Kidney glomerular epithelial cell (primary cell): Measurements from ENCODE around the gene TRPC6.
"Not testable (repeated sequence)": the region's sequence is repeated elsewhere in the genome, so short reads cannot be mapped to it uniquely, and the experiment has no call there.

Experiments used
- DNase-seq: peaks from one replicate; lab custom pipeline; 2025; lab: John Stamatoyannopoulos, UW

Gene TRPC6

DNA sequence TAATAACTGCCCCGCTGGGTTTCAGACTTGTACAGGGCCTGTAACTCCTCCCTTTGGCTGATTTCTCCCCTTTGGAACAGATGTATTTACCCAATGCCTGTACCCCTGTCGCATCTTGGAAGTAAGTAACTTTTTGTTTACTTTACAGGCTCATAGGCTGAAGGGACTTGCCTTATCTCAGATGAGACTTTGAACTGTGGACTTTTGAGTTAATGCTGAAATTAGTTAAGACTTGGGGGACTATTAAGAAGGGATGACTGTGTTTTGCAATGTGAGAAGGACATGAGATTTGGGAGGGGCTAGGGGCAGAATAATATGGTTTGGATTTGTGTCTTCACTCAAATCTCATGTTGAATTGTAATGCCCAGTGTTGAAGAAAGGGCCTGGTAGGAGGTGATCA is 62.0 kb downstream of the TRPC6 start:
- no peak for DNase-seq

DNA sequence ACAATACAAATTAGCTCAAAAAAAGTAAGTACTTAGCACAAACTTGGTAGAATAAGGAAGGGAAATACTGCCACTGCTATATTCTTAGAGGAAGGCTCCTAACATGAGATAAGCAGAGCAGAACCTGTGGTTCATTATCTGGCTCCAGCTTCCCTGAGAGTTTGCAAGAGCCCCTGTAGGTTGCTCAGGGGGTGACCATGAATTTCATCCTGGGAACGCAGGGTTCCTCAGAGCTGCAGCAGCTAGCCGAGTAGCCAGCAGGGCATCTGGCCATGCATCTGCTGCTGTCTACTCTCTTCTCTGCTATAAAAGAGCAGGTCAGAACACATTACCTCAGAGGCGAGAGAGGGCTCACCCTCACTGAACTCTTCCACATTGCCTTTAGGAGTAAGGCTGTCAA is 67.3 kb downstream of the TRPC6 start:
- DNase-seq: no peak

GRCh38 chr11:101511065-101511464 is 72.7 kb downstream of the TRPC6 start:
- no peak for DNase-seq

- no peak for DNase-seq
These were observed 73.2 kb downstream of the TRPC6 start for GRCh38 chr11:101510591-101510990.

DNA sequence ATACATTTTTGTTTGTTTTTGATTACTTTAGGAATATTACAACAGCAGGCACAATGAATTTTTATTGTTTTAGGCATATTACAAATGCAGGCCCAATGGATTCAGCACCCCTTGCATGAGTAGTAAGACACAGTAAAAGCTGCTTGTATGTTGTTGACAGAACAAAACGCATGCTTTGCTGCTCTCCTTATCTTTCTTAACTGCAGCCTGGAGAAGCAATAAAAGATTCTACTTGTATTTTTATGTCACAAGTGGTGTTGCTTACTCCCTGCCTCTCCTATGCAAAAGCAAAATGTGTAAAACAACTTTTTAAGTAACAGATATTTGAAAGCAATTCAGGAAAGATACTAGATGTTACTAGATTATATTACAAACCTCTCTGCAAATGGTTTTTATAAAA is 73.9 kb downstream of the TRPC6 start:
- DNase-seq: no peak

GRCh38 chr11:101508370-101508769 is 75.4 kb downstream of the TRPC6 start:
- no peak for DNase-seq

DNA sequence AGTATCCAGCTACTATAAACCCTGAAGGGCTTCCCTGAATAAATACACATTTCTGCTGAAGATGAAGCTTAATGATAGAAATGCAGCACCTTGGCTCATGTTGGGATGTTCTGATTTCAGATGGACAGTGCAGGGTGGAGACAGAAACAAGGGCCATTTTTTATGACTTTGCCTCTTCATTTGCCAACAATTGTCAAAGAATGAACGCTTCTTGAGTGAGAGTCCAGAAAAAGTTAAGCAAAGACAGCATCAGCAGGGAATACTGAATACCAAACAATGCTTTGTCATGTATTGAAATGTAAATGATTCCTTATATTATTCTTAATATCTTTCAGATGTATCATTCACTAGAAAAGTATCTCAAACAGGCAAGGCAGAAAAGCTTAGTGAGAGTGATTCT is 84.9 kb downstream of the TRPC6 start:
- DNase-seq: no peak

GRCh38 chr11:101497291-101497690 is 86.5 kb downstream of the TRPC6 start:
- DNase-seq: no peak

- DNase-seq: no peak
These were observed 96.0 kb downstream of the TRPC6 start for GRCh38 chr11:101487775-101488174.

GRCh38 chr11:101482556-101483124 is 101.2 kb downstream of the TRPC6 start:
- no peak for DNase-seq

DNA sequence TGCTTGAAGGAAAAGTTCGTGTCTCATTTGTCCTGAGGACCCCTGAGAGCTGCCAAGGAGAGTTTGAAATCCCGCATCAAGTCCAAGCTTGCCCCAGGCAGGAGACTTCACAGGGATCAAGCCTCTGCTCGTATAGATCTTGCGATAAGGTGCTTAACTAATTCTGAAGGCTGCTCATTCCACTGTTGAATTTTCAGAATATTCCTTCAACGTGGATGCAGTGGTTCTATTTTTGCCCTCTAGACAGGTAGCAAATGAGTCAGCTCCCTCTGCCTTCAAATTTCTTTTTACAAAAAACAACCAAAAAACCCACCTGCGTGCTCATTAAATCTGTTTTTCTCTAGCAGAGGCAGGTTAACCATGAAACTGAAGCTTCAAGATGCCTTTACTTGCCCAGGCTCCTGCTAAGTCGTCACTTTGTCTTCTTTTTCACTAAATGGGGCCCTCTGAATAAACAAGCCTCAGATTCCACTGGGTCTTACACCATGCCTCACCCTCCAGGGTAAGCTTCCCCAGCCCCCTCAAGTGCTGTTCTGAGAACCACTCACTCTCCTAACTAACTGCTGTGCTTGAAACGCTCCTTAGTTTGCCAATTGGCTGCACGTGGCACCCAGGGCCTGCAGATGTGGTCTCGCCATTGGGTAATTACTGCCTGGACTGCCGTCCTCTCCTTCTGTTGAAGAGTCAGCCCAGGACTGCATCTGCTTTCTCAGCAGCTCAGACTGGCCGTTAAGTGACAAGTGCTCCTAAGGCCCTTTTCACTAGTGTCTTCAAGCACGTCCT is 105.0 kb downstream of the TRPC6 start:
- DNase-seq: no peak

GRCh38 chr11:101477926-101478325 is 105.9 kb downstream of the TRPC6 start:
- no peak for DNase-seq

DNA sequence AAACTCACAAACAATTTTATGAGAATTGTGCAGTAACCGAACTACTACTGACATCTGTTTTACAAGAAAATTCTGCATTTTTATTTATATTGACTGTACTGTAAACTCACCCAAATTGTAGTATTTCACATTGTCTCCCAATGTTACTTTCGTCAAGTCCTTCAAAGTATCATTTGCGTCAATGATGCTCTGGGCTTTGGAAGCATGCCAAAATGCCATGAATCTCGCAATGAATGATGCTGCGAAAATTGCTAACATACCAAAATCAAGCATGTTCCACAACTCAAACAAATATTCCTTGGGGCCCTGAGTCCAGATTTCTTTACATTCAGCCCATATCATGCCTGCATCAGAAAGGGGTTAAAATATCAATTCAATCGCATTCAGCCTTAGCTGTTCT is 107.6 kb downstream of the TRPC6 start:
- DNase-seq: no peak

DNA sequence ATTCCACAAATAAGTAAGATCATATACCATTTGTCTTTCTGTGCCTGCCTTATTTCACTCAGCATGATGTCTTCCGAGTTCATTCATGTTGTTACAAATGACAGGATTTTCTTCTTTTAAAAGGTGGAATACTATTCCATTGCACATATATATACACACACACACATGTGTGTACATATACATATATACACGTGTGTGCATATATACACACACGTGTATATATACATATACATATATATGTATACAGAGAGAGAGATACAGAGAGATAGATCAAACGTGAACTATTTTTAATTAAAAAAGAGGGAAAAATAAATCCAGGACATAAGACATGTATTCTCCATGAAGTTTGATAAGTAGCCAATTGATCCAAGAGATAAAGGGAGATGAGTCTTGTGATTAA is 108.1 kb downstream of the TRPC6 start:
- no peak for DNase-seq

GRCh38 chr11:101474666-101475065 is 109.1 kb downstream of the TRPC6 start:
- no peak for DNase-seq

- DNase-seq: no peak
These were observed 112.8 kb downstream of the TRPC6 start for GRCh38 chr11:101470881-101471520.

- DNase-seq: no peak
These were observed 113.4 kb downstream of the TRPC6 start for GRCh38 chr11:101470419-101470818.

GRCh38 chr11:101466352-101466751 is 117.5 kb downstream of the TRPC6 start:
- DNase-seq: no peak

- not testable (repeated sequence) for DNase-seq
These were observed 119.4 kb downstream of the TRPC6 start for GRCh38 chr11:101464388-101464787.

GRCh38 chr11:101459020-101459419 is 124.8 kb downstream of the TRPC6 start:
- no peak for DNase-seq

DNA sequence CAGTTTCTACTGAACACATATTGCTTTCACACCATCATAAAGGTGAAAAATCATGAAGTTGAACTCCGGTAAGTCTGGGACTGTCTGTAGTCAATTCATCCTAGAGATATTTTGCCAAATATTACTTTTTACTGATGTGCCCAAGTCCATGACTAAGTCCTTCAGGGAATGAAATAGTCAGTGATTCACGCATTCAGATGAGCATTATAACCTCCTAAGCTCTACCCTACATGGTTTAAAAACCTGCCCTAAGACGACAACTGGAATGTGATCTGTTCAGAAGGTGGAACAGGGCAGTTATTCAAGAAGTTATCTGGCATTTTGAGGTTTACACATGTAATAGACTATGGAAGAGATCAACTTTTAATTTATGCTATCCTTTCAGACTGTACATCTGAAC is 125.6 kb downstream of the TRPC6 start:
- DNase-seq: peak; percentile 30

DNA sequence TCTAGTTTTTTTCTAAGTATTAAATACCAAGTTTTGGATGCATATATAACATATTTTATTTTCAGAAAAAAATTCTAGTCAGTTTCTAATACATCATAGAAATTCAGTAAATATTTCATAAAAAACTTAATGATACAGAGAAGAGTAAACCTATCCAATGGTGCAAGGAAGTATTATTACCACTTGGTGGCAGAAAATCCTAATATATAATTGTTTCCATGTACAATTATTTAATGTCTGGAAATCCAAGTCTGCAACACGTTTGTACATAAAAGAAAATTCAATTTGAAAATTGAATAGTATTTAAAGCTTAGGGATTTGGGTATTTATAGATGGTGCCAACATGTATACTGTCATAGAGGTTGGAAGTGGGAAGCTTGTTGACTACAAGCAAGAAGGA is 127.0 kb downstream of the TRPC6 start:
- DNase-seq: no peak

DNA sequence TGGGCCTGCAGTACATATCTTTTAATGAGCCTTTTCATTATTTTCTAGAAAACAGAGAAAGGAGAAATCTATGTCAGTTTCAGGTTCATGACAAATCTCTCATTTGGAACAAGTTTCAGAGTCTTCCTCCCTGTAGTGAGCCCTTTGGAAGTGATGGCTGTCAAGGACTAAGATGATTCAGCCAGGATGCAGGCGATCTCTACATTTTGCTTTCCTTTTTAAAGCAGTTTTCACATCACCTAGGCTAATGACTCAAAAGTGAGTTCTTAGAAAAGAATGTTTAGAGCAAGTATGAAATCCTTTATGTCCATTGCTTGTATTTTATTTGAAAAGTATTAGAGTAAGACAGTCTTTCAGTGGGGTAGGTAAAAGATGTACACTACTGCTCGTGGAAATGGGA is 130.1 kb downstream of the TRPC6 start:
- no peak for DNase-seq
